HPDE6-E6E7 (cell line): Measurements from ENCODE around the gene RETREG1.
"Not testable (repeated sequence)": the region's sequence is repeated elsewhere in the genome, so short reads cannot be mapped to it uniquely, and the experiment has no call there.

Experiments
- DNase-seq: peaks from one replicate; pipeline ENCODE4 v3.0.0; 2011; ENCODE audit warnings: missing footprints; ENCODE audit errors: extremely low spot score

The RETREG1 gene

DNA sequence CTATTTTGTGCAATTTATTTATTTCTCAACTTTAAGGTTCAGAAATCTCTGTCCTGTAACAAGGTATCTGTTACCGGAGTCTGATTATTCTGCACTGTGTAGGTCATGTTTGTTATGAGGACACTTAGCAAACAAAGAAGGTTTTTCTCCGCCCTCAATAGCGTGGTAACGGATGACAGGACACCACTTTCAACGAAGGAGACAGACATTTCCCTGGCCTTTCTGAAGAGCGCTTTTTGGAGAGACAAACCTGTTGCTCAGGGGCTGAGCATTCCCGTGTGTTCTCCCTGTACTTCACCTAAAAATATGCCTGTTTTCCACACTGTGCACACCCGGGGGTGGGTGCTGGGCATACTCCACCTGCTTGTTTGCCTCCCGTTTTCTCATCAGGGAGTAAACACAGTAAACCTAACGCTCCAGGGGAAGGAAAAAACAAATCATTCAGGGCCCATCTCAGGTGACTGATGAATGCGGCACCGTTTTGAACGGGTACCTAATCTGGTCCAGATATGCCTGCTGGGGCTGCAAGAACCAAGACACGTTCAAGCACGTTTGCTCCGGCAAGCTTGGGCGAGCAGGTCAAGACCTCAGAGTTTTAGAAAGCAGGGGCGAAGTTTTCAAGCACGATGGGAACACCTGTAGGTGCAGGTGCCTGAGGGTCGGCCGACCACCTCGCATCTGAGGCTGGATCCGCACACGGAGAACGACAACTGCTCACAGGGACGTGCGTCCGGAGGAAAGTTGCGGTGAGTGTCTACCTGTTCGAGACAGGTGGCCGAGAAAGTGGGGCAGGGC, 859 bp downstream of the RETREG1 start:
- DNase-seq = no peak

- DNase-seq = no peak
Observed at GRCh38 chr5:16612007-16612406, 4.8 kb downstream of the RETREG1 start.

DNA sequence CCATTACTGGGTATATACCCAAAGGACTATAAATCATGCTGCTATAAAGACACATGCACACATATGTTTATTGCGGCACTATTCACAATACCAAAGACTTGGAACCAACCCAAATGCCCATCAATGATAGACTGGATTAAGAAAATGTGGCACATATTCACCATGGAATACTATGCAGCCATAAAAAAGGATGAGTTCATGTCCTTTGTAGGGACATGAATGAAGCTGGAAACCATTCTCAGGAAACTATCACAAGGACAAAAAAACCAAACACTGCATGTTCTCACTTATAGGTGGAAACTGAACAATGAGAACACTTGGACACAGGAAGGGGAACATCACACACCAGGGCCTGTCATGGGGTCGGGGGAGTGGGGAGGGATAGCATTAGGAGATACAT, 5.9 kb downstream of the RETREG1 start:
- not testable (repeated sequence) for DNase-seq

GRCh38 chr5:16609412-16609811, 7.4 kb downstream of the RETREG1 start:
- no peak for DNase-seq

- DNase-seq = no peak
Observed at GRCh38 chr5:16606628-16607027, 10.2 kb downstream of the RETREG1 start.

DNA sequence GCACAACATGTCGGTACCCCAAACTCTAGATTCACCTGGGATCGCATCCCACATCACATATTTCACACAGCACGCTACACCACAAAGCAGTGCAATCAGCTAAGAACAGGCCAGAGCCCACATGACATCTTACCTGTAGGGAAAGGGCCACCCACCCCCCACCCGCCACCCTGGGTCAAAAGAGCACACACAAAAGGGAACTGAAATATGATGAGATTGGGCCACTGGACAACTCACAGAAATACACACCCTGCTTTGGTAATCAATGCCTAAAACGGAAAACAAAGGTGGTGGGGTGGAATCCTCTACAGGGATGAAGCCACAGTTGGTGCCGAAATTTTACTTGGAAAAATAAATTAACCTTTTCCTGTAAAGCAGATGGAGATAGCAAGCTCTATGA, 13.1 kb downstream of the RETREG1 start:
- DNase-seq = no peak

- DNase-seq = no peak
Observed at GRCh38 chr5:16603295-16603694, 13.5 kb downstream of the RETREG1 start.

GRCh38 chr5:16602182-16602581, 14.6 kb downstream of the RETREG1 start:
- DNase-seq = no peak

DNA sequence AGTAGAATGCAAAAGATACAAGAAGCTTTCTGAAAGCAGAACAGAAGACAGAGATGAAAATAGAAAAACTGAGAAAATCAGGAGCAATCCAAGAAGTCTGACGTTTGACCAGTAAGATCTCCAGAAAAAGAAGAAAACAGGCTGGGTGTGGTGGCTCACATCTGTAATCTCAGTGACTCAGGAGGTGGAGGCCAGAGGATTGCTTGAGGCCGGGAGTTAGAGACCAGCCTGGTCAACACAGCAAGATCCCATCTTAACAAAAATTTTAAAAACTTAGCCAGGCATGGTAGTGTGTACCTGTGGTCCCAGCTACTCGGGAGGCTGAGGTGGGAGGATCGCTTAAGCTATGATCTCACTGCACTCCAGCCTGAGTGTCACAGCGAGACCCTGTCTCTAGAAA, 15.9 kb downstream of the RETREG1 start:
- no peak for DNase-seq

- no peak for DNase-seq
Observed at GRCh38 chr5:16600397-16600796, 16.4 kb downstream of the RETREG1 start.

DNA sequence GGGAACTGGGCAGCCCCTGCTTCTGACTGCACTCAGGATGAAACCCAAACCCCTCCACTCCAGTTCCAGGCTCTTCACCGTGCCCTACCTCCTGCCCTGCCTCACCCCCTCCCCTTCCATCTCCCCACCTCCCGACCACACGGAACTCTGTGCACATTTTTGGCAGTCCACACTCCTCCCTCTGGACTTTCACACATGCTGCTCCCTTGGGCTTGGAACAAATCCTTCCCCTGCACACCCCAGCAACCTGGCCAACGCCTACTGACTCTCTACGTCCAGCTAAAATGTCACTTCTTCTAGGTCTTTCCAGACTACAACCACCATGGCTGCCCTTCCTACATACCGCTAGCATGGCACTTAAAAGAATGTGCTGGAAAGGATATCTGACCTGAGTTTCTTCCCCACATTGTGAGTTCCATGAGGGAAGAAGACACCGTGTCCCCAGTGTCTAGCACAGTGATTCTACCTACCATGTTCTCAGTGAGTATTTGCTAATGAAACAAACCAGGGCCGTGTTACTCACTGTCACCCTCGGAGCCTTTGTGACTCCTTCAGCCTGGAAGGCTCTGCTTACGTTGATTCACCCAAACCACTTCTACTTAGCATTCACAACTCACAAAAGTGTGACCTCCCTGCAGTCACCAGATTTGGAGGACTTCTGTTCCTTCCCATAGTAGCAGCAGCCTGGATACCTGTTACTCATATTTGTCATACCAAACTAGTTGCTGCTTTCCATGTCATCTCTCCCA, 18.7 kb downstream of the RETREG1 start:
- DNase-seq = no peak

- no peak for DNase-seq
Observed at GRCh38 chr5:16596581-16596940, 20.2 kb downstream of the RETREG1 start.

GRCh38 chr5:16595881-16596580, 20.8 kb downstream of the RETREG1 start:
- no peak for DNase-seq

DNA sequence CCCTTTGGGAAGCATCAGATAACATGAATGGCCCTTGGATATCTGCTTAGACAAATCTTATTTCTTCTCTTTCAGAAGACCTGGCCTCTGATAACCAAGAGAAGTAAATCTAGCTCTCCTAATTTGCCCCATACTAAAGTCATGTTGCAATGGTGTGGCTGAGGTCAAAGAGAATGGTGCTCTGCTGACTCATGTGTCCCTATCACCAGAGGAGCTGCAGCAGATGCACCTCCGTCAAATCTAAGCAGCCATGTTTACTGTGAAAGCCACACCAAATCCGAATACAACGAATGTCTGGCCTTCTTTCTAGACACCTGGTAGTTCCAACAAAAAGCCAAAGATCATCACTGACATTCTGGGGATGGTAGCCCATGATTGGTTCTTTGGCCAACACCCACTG, 23.2 kb downstream of the RETREG1 start:
- DNase-seq = no peak

GRCh38 chr5:16593013-16593412, 23.8 kb downstream of the RETREG1 start:
- DNase-seq = no peak

GRCh38 chr5:16592255-16592654, 24.5 kb downstream of the RETREG1 start:
- no peak for DNase-seq

- no peak for DNase-seq
Observed at GRCh38 chr5:16590685-16591084, 26.1 kb downstream of the RETREG1 start.

DNA sequence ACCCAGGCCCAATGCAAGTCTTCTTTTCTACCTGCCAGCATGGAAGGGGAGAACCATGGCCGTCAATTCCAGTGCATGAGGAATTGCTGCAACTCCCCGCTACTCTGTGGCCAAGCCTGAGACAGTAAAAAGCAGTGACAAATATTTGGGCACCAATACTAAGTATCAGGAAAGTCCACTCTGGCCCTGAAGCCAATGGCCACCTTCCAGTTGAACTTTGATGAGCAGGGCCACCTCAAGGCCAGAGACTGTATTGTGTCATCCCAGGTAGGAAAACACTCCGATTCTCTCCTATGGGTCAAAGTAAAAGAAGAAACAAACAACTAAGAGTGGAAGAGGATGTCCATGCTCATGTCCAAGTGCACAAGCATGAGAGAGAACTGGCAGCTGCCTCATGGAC, 27.1 kb downstream of the RETREG1 start:
- no peak for DNase-seq

- no peak for DNase-seq
Observed at GRCh38 chr5:16588434-16589214, 28.2 kb downstream of the RETREG1 start.

- DNase-seq = no peak
Observed at GRCh38 chr5:16586556-16586955, 30.2 kb downstream of the RETREG1 start.

- no peak for DNase-seq
Observed at GRCh38 chr5:16585041-16585667, 31.6 kb downstream of the RETREG1 start.
